BJ (cell line): ENCODE measurements around the gene MROH7. TPM values are rescaled to one million over a fixed set of nuclear protein-coding genes. Genes with fewer than 3 reads are reported as not detected.

Experiments
- CTCF ChIA-PET: fragments of 350-600 bp; formaldehyde crosslinking; extraction: SDS; loops from one replicate; lab custom pipeline; 2021; ENCODE audit warnings: antibody characterized with exemption, inconsistent platforms; lab: Yijun Ruan, JAX
- POLR2A ChIA-PET: fragments of 300-600 bp; sonication (Branson Sonifier 250); formaldehyde crosslinking; extraction: SDS; loops from one replicate; lab custom pipeline; 2021; ENCODE audit warnings: antibody characterized with exemption; lab: Charles Lee
- DNase-seq: peaks from one replicate; pipeline ENCODE4 v3.0.0-alpha.2; 2011; ENCODE audit warnings: low read depth
- H3K27me3 ChIP-seq: 2 replicates; pipeline ENCODE4 v1.6.0; 2011; ENCODE audit warnings: low read length; ENCODE audit not compliant: control insufficient read depth, insufficient read depth
- H3K36me3 ChIP-seq: 2 replicates; pipeline ENCODE4 v1.5.1; 2011; ENCODE audit warnings: low read length; ENCODE audit not compliant: control insufficient read depth, insufficient read depth
- H3K4me3 ChIP-seq: 2 replicates; pipeline ENCODE4 v1.5.1; 2011; ENCODE audit warnings: low read depth, mild to moderate bottlenecking, control low read depth, low read length
- polyA plus RNA-seq: library from polyadenylated mRNA; depleted of rRNA; stranded (reverse); fragments of >200 nt; gene quantifications from 2 replicates; pipeline ENCODE4 v1.2.3, GENCODE V29; 2011
- TF ChIP-seq, protein P1 (sequence below): IDR thresholded peaks from 2 replicates; pipeline ENCODE4 v1.5.1; 2011; ENCODE audit warnings: low read depth, mild to moderate bottlenecking, control low read depth, inconsistent platforms, low read length, moderate library complexity; ENCODE audit not compliant: insufficient read depth

MROH7 gene
- polyA plus RNA-seq, 1 experiment: 0.10 TPM

DNA sequence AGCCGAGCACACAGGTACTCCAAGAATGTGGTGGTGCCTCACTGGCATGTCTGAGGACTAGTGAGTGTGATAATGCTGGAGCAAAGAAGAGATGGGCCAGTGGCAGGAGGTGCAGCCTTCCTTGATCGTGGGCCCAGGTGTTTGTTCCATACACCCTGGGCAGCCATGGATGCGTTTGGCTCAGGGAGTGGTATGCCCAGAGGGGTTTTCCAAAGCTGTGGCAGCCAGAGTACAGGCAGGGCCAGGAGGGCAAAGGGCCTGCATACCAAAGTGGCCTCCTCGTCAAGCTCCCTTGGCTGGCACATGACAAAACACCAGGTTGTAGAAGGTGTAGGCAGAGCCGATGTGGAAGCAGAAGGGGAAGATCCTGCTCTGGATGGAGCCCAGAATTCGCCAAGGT lies 103.7 kb downstream of the MROH7 start:
- ChIA-PET CTCF (interaction anchor here (1.1 kb wide), 1 partner anchor 11 kb away, joined by 4 read pairs; no protein-coding TSS in a partner anchor), POLR2A (no interaction called here)
- DNase-seq: no peak
- no peak overlapping the region for H3K4me3 ChIP-seq
- H3K36me3 ChIP-seq: peaks cover 5% of the 10 kb centered on the region
- no peaks in the 10 kb centered on the region; the same call in 1 of the 2 replicates for H3K27me3 ChIP-seq
- TF ChIP-seq, protein P1, sequence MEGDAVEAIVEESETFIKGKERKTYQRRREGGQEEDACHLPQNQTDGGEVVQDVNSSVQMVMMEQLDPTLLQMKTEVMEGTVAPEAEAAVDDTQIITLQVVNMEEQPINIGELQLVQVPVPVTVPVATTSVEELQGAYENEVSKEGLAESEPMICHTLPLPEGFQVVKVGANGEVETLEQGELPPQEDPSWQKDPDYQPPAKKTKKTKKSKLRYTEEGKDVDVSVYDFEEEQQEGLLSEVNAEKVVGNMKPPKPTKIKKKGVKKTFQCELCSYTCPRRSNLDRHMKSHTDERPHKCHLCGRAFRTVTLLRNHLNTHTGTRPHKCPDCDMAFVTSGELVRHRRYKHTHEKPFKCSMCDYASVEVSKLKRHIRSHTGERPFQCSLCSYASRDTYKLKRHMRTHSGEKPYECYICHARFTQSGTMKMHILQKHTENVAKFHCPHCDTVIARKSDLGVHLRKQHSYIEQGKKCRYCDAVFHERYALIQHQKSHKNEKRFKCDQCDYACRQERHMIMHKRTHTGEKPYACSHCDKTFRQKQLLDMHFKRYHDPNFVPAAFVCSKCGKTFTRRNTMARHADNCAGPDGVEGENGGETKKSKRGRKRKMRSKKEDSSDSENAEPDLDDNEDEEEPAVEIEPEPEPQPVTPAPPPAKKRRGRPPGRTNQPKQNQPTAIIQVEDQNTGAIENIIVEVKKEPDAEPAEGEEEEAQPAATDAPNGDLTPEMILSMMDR: no peak

- TF ChIP-seq, protein P1: no peak
- ChIA-PET POLR2A (no interaction called here), CTCF (interaction anchor here (1.1 kb wide), 1 partner anchor 10 kb away, joined by 4 read pairs; no protein-coding TSS in a partner anchor)
- H3K4me3 ChIP-seq: no peak overlapping the region
- H3K27me3 ChIP-seq: no peaks in the 10 kb centered on the region; the same call in 1 of the 2 replicates
- DNase-seq: no peak
- peaks cover 3% of the 10 kb centered on the region for H3K36me3 ChIP-seq
Measured at GRCh38 chr1:54745864-54746263, 104.3 kb downstream of the MROH7 start.

DNA sequence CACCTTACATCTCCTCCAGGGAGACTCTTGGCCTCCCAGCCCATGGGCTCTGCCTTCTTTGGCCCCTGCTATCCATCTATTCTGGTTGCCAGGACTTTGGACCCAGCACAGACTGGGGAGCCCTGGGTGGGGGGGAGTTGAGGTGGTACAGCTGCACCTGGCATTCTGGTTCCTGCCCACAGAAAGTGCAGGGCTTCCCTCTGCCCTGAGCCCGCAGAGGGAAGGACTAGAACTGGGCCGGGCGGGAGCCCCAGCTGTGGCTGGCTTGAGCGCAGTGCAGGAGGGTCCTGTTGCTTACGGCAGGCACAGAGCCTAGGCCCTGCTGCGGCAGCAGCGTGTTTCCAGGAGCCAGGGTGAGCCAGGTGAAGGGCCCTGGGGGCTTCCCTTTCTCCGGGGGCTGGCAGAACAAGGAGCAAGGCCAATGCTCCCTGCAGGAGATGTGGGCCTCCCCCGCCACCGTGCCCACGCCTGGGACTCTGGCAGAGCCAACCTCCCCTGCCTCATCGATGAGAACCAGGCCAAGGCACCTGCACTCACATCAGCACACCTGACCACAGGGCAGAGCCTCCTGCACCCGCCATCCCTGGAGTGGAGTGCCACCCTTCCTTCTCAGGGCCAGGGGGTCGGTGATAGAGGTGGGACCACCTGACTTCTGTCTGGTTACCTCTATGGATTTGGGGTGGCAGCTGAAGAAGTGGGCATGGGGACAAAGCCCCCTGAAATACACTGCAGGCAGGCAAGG lies 106.7 kb downstream of the MROH7 start:
- peaks cover 3% of the 10 kb centered on the region for H3K36me3 ChIP-seq
- ChIA-PET CTCF (no interaction called here), POLR2A (no interaction called here)
- no peaks in the 10 kb centered on the region; the same call in 1 of the 2 replicates for H3K27me3 ChIP-seq
- H3K4me3 ChIP-seq: no peak overlapping the region
- TF ChIP-seq, protein P1: no peak
- DNase-seq: no peak

DNA sequence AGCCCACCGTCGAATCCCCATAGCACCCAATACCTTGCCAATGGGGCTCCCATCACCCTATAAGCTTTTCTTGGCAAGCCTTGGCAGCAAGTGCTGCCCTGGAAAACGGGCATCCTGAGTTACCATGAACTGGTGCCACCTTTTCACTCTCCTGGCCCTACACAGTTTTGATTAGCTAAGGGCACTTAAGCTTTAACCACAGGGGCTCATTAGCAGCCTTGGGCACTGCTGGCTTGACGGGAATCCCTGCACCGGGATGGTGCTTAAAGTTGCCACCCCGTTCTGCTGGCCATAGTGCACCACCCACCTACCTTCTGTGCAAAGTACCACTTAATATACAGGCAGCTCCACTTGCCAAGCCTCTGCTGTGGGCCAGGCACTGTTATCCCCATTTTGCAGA lies 109.0 kb downstream of the MROH7 start:
- TF ChIP-seq, protein P1: no peak
- Histone ChIP-seq H3K4me3 (no peak overlapping the region), H3K36me3 (no peaks in the 10 kb centered on the region), H3K27me3 (no peaks in the 10 kb centered on the region; the same call in 1 of the 2 replicates)
- ChIA-PET CTCF (interaction anchor here (0.6 kb wide), 1 partner anchor 28 kb away, joined by 4 read pairs; no protein-coding TSS in a partner anchor), POLR2A (no interaction called here)
- no peak for DNase-seq

DNA sequence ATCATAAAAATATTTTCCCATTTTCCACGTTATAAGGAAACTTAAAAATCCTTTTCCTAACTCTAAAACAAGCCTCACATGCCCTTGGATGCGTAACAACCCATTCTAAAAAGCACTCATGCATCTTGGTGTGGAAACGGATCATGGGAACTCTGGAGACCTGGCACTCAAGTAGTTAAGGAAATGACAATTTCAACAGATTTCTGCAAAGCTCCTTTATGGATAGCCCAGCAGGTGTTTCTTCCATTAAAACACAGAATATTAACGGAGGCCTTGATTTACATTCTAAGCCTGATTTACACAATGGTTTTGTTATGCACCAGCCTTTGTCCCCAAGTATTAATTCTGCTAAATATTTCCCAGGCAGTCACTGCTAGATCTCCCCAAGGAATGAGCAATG lies 109.8 kb downstream of the MROH7 start:
- ChIA-PET POLR2A (no interaction called here), CTCF (no interaction called here)
- Histone ChIP-seq H3K36me3 (no peaks in the 10 kb centered on the region), H3K27me3 (no peaks in the 10 kb centered on the region; the same call in 1 of the 2 replicates), H3K4me3 (no peak overlapping the region)
- TF ChIP-seq, protein P1: no peak
- no peak for DNase-seq
